NOMO-1 (cell line): ENCODE data around the gene NELL1.
"Not testable (repeated sequence)": the region's sequence is repeated elsewhere in the genome, so short reads cannot be mapped to it uniquely, and the experiment has no call there.

Source experiments
- DNase-seq, 2 experiments: peaks; one replicate each; lab custom pipeline; 2025; ENCODE audit not compliant: unreplicated experiment in 2 of 2; lab: John Stamatoyannopoulos, UW

NELL1 gene

GRCh38 chr11:21173476-21173875, 504.1 kb downstream of the NELL1 start:
- DNase-seq, result no peak

- no peak for DNase-seq
These were observed 505.4 kb downstream of the NELL1 start for GRCh38 chr11:21174781-21175180.

DNA sequence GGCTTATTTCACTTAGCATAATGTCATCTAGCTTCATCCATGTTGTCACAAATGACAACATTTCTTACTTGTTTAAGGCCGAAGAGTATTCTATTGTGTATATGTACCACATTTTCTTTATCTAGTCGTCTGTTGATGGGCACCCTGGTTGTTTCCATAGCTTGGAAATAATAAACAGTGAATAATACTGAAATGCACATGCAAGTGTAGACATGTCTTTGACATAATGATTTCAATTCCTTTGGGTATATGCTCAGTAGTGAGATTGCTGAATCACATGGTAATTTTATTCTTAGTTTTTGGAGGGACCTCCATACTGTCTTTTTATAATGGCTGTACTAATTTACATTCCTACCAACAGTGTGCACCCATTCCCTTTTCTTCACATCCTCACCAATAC, 508.0 kb downstream of the NELL1 start:
- no peak for DNase-seq

DNA sequence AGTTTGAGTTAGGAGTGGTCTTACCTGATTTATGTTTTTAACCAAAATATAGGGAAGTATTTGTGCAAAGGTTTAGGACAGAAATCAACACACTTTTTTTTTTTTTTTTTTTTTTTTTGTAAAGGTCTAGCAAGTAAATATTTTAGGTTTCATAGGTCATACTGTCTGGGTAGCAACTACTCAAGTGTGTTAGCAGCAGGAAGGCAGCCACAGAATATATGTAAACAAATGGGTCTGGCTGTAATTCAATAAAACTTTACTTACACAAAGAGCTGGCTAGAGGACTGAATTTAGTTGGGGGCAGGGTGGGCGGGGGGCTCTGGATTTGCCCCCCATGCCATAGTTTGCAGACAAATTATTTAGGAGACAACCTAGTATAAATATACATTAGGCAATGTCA, 510.4 kb downstream of the NELL1 start:
- no peak for DNase-seq

- no peak for DNase-seq
These were observed 510.8 kb downstream of the NELL1 start for GRCh38 chr11:21180182-21180581.

GRCh38 chr11:21185959-21186358, 516.6 kb downstream of the NELL1 start:
- DNase-seq, result no peak

- no peak for DNase-seq
These were observed 520.8 kb downstream of the NELL1 start for GRCh38 chr11:21190181-21190580.

DNA sequence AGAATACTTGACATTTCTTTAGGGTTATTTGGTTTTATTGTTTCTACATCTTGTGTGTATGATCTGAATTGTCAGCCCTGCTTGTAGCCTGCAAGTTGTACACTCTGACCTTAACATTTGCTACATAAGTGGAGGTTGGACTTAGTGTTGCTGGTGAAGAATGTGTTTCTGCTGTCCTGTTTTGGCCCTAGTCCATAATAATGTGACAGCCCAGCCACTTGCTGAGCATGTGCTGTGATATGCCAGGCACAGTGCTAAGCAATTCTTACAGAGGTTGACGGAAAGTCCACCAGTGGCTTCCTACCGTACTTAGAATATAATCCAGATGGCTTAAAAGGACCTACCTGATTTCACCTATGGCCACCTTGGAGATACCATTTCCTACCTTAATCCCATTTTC, 526.6 kb downstream of the NELL1 start:
- no peak for DNase-seq

DNA sequence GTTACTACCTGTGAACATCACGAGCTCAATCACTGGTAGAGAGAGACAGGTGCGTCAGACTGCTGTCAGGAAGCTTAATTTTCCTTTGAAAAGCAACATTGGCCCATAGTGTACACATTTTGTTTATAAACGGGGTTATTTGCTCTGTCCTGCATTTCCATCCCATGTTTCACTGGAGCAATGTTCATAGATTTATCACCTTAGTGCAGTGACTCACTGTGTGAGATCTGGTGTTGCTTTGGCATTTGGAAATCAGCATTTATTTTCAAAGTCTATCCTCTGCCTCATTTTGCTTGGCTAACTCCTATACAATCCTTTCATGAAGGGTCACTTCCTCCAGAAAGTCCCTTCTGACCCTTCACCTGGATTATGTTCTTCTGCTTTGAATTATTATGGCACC, 529.1 kb downstream of the NELL1 start:
- DNase-seq, result no peak

- DNase-seq, result no peak
These were observed 535.8 kb downstream of the NELL1 start for GRCh38 chr11:21205205-21205604.

DNA sequence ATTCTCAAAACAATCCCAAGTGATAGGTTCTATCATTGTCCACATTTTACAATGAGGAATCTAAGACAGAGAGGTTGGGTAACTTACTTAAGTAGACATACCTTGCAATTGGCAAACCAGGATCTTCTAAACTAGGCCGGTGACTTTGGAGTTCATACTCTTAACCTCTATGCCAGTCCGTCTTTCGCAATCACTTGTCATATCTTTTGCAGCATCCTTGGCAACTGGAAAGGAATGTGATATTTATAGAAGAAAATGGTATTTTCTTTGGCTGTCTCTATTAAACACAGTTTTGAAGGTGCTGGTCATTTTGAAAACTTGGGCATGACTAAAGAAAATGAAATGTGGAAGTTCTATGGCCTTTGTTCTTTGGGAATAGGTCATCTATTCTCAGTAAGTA, 556.5 kb downstream of the NELL1 start:
- DNase-seq, result no peak

GRCh38 chr11:21229224-21229623, 559.8 kb downstream of the NELL1 start:
- DNase-seq, result no peak

GRCh38 chr11:21250196-21250595, 580.8 kb downstream of the NELL1 start:
- no peak for DNase-seq

DNA sequence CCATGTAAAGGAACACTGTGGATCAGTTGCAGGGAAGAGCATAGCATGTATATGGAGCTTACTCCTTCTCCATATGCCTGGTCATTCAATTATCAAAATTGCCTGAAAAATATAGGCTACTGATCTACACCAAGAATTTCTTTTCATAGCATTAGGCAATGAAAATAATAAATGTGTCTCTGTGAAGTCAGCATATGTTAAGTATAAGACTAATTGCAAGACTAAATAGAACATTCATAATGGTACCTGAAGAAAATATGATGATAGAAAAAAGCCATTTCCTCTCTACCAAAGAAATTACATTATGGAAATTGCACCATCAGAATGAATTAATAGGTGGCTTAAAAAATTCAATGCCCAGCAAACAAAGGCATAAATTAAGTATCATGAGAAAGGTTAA, 584.7 kb downstream of the NELL1 start:
- DNase-seq, result no peak

DNA sequence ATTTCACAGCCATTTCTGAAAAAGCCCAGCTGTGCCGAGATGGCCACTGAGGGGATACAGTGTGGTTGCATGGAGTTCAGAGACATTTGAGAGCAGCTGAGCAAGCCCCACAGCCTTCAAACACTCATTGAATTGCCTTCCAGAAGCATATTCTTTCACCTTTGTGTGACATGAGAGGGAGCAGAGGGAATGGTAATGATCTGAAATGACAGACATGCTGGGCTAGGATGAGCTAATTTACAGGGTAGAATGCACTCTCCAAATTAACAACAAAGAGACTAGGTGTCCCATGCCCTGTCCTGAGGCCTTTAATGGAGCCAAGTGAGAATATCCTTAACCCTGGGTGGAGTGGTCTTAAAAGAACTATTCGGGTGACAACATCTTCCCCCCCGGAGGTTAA, 585.4 kb downstream of the NELL1 start:
- no peak for DNase-seq

- DNase-seq, result no peak
These were observed 588.1 kb downstream of the NELL1 start for GRCh38 chr11:21257461-21257860.

DNA sequence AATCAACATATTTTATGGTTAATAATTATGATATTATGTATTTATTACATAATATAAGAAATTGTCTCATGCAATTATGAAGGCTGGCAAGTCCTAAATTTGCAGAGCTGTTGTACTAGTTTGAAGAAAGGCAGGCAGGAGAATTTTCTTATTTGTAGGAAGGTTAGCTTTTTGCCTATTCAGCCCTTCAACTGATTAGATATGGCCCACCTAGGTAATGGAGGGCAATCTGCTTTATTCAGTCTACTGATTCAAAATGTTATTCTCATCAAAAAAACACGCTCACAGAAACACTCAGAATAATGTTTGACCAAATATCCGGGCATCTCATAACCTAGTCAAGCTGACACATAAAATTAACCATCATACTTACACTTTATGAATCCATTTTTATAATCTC, 589.0 kb downstream of the NELL1 start:
- no peak for DNase-seq

GRCh38 chr11:21260101-21260500, 590.7 kb downstream of the NELL1 start:
- DNase-seq, result no peak

GRCh38 chr11:21262992-21263391, 593.6 kb downstream of the NELL1 start:
- DNase-seq, result no peak

DNA sequence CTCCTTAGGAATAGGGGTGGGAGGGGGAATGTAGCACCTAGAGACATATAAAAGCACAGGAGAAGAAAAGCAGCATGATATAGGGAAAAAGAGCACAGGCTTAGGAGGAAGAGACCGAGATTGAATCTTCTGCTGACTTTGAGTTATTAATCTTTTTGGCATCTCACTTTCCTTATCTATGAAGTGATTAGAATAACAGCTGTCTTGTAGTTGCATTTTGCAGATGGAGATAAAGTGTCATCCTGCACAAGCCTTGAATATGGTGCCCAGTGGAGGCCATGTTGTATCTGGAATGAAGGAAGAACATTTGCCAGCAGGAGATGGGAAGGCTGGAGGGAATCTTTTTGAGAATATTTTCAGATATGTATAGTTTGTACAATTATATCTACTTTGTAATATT, 594.7 kb downstream of the NELL1 start:
- DNase-seq, result no peak

GRCh38 chr11:21268036-21268435, 598.6 kb downstream of the NELL1 start:
- no peak for DNase-seq

GRCh38 chr11:21272139-21272538, 602.8 kb downstream of the NELL1 start:
- not testable (repeated sequence) for DNase-seq

DNA sequence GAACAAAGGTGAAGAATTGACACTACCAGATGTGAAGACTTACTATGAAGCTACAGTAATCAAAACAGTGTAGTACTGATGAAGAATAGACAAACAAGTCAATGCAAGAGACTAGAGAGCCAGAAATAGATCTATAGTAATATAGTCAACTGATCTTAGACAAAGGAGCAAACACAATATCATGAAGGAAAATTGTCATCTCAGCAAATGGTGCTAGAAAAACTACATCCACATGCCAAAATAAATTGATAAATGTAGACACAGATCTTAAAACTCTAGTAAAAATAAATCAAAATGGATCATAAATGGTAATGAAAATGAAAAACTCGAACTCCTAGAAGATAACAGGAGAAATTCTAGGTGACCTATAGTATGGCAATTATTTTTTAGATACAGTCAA, 609.5 kb downstream of the NELL1 start:
- no peak for DNase-seq

DNA sequence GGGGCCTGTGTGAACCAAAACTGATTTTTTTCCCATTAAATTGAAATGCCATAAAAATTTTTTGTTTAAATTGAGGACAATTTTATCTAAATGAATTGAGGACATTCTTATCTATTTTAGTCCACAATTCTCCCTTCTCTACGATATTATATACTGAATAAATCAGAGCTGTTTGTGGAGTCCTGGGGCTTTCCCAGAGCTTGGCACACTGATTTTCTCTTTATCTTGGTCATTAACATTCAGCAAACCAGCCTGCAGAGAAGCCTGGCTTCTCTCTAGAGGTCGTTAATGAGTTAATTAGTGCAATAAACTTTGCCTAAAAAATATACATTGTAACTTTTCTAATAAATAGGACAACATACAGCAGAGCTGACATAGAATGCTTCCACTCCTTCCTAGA, 615.7 kb downstream of the NELL1 start:
- no peak for DNase-seq
